KG1 (cell line): ENCODE data around the gene CLIP3.
A peak's percentile ranks its signal among the peaks of the same experiment; 100 is the strongest.
"Not testable (repeated sequence)": the region's sequence is repeated elsewhere in the genome, so short reads cannot be mapped to it uniquely, and the experiment has no call there.

Experiments
- DNase-seq: peaks from one replicate; lab custom pipeline; 2025; lab: John Stamatoyannopoulos, UW

CLIP3 gene

DNA sequence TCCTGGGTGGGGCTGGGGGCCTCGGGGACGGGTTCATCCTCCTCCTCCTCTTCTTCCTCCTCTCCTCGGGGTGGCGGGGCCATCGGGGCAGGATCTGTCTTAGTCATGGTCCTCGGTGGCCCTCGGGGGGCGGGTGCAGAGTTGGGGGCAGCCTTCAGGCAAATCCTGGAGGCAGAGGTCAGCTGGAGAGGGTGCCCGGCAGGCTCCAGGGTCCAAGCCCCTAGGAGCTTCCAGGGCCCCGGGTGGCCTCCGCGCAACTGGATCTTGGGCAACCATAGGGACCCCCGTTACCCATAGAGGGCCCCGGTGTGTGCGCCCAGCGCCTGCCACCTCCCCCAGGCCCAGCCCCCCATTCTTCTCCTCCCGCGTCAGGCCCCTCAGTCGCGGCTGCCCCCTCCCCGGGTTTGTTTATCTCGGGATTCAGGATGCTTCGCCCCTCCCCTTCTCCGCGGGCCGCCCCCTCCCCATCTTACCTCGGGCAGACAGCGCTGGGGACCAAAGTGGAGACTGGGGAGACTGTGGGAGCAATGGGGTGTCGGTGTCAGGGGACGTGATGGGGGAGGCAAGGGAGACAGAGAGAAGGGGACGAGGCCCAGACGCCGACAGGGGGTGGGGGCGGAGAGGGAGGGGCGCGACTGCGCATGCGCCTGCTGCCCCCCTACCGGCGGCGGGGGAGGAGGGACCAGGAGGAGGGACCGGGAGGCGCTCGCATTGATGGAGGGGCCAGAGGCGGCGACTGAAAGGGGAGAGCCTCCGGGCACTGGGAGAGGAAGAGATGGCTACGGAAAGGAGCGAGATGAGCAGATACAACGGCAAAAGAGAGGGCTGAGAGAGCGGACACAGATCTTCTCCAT, at the start of gene CLIP3:
Gene CLIP3 (minus strand): TSS at position 623 of the 854 bp plus-strand sequence. CDS start 516 bp downstream, at position 107.
- no peak for DNase-seq

DNA sequence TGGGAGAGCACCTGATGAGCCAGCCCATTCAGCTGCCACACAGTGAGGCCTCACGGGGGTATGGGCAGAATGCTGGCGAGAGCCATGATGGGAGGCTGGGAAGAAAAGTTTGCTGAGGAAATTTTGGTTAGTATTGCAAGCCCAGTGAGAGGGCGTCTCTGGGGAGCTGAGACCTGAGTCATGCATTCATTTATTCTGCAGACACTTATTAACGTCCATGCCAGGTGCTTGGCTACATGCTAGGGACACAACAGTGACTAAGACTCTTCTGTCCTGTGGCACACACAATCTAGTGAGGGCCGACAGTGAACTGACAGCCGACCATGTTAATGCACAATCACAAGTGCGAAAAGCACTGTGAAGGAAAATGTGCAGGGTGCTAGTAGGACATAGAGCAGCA, 49.2 kb upstream of the CLIP3 start:
- no peak for DNase-seq

DNA sequence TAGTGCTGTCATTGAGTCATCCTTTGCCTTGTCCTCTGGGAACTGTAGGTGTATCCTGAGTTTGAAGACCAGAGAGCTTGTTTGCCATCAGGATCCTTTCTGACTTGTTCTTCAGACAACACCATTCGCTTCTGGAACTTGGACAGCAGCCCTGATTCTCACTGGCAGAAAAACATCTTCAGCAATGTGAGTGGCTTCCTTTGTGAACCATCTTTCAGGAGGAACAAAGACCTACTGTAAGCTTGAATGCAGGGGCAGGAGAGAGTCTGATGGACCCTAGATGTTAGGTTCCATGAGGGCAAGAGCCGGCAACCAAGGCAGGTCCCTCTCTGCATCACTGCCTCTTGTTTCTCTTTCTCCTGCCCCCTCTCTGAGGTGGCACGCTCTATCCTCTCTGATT, 48.7 kb upstream of the CLIP3 start:
- DNase-seq, result no peak

- no peak for DNase-seq
Observed at GRCh38 chr19:36079389-36079945, 46.8 kb upstream of the CLIP3 start.

DNA sequence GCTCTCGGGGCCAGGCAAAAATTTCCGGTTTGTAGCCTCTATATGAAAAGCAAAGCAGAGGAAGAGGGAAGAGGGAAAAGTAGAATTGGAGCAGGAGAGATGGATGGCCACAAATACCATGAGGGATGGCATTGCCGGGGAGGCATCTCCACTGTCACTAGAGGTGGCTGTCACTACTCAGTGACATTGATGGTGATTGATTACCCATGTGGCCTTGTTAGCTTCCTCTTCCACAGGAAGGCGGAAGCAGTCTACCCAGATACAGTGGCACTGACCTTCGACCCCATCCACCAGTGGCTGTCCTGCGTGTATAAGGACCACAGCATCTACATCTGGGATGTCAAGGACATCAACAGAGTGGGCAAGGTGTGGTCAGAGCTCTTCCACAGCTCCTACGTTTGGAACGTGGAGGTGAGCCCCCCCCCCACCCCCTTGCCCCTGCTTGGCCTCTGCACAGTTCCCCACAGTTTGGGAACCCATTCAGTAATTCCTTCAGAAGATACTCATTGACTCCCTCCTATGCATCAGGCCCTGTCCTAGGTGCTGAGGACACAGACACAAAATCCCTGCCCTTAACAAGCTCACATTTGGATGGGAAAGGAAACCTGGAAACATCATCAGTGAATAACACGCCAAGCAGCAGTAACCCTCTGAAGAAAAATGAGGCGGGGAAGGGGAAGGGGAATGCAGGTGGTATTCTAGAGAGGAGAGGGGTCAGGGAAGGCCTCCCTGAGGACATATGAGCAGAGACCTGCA, 40.6 kb upstream of the CLIP3 start:
- DNase-seq, result no peak

DNA sequence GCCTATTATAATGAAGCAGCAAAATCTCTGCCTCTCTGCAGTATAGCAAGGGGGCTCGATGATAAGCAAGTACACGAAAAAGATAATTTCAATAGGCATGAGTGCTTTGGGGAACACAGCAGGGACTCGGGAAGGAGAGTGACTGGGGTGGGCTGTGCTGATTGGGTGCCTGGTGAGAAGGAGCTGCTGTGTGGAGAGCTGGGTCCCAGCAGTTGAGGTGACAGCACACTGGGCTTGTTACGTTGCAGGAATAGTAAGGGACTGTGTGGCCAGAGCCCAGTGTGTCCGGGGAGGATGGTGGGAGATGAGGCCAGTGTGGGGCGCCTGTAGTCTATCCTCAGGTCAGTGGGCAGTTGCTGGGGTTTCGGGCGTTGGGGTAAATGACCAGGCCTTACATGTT, 39.4 kb upstream of the CLIP3 start:
- no peak for DNase-seq

- DNase-seq, result not testable (repeated sequence)
Observed at GRCh38 chr19:36068810-36069499, 36.3 kb upstream of the CLIP3 start.

DNA sequence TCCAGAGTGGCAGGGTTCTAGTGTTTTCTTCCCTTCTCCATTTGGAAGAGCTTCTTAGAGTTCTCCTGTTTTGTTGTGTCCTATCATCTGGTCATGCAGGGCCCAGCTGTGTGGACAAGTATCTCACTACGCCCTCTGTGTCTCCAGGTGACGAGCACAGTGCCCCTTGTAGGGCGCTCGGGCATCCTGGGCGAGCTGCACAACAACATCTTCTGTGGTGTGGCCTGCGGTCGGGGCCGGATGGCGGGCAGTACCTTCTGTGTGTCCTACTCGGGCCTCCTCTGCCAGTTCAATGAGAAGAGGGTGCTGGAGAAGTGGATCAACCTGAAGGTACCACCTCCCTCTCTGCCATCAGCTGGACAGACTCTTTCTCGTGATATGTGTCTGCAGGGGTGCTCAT, 35.0 kb upstream of the CLIP3 start:
- DNase-seq, result no peak

DNA sequence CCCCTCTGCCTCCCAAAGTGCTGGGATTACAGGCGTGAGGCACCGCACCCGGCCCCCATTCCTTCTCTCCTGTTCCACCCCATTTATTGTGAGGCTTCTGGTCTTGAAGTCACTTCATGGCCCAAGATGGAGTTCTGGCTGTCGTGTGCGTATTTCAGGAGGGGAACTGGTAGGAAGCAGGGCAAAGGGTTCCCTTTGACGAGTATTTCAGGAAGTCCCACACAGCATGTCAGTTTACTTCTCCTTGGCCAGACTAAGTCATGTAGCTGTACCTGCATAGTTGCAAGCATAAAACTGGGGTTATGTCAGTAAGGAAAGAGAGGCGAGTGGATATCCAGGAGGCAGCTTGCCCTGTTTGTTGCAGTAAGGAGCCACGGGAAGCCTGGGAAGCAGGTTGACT, 32.2 kb upstream of the CLIP3 start:
- DNase-seq, result no peak

DNA sequence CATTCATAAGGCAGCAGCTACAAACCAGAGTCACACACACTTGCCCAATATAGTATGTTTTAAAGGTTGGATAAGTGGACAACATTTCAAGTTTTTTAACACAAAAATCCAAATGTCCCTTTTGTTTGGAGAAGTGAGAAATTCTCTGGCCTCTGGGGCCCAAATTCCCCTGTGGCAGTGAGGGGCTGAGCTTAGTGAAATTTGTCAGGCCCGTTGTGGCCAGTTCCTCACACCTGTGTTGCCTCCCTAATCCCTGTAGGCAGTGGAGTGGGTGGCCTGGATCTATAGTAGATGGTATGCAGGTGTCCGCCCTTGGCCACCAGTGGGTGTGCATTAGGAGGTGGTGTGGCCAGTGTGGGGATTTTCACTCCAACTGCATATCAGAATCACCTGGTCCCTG, 28.7 kb upstream of the CLIP3 start:
- DNase-seq, result no peak

- DNase-seq, result no peak
Observed at GRCh38 chr19:36060430-36060829, 27.8 kb upstream of the CLIP3 start.

- no peak for DNase-seq
Observed at GRCh38 chr19:36059180-36059910, 26.7 kb upstream of the CLIP3 start.

DNA sequence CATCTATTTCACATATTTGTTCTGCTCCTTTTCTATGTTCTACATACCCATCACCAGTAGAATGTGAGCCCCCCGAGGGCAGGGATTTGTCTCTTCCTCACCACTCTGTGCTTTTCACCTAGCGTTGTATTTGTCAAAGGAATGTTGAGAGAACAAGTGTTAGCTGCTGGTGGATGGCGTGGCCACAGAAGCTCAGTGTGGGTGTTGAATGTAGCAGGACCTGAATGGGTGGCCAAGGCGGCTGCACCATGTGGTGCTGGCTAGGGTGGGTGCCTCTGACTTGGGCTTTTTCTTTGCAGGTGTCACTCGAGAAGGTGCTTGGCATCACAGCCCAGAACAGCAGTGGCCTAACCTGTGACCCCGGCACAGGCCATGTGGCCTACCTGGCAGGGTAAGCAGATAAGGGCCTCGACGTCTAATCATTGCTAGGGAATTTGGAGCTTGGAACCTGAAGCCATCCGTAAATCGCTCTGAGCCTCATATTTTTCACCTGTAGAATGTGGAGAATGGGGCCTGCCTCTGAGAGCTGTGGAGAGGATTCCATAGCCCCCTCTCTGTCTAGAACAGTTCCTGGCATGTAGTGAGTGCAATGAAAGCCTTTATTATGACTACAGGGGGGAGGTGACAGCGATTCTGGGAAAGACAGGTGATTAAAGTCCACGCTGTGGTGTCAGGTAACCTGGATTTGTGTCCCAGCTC, 26.0 kb upstream of the CLIP3 start:
- DNase-seq, result no peak

DNA sequence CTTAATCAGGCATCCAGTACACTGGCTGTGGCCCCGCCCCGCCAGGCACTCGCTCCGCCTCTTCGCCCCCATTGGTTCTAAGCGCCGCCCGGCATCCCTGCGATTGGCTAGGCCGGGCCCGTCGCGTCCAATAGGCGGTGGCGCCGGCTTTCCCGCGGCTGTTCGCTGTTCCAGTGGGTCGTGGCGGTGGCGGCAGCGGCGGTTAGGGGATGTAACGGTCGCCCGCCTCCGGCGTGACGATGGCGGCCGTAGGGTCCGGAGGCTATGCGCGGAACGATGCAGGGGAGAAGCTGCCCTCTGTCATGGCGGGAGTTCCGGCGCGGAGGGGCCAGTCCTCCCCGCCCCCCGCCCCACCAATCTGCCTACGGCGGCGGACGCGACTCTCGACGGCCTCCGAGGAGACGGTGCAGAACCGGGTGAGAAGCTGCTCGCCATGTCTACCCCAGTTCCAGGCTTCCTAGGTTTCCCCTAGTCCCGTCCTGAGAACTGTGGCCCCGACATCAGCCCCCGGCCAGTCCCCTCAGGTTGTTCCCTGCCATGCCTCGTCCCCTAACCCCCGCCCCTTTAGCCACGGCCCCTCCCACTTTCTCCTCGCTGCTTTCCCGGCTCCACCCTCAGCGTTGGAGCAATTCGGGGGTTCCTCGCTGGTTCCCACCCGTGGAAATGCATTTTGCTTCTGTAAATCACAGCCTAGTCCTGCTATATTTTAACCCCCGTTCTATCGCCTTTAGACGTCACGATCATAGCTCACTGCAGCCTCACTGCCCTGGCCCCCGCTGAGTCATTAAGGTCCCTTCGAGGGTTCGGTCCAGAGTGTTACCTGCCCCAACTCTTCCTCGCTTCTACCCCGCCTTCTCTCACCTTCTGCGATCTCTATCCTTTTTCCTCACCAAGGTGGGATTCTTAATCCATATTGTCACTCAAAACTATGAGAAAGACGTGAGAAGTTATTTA, 22.3 kb upstream of the CLIP3 start, which contains the start of gene WDR62:
Gene WDR62 (plus strand): TSS at position 165 of the 954 bp plus-strand sequence. CDS start 75 bp downstream, at position 240.
- DNase-seq, result peak; percentile 99

DNA sequence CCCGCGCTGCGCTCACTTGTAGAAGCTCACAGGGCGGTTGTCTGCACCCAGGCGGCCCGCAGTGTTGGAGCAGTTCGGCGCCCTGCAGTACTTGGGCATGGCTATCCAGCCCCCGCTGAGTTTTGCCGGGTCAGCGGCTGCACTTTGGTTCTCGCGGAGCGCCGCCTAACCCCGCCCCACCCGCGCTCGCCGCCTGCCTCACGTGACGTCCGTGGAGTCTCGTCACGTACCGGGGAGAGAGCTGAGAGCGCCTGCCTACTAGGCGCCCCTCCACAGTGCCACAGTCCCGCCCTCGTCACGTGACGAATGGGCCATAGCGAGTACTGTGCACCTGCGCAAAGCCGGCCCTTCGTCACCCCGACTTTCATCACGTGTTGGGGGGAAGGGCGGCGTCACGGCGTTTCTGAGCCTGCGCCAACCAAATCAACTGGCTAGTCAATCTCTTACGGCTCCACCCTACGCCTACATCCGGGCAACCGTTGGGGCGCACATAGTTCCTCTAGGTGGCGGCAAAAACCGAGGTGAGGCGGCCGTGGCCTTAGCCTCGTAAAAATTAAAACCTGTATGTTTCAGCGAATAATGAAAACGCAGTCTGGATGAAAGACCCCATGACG, 21.6 kb upstream of the CLIP3 start, which contains the start of gene THAP8:
Gene THAP8 (minus strand): TSS at position 167 of the 614 bp plus-strand sequence. CDS start 68 bp downstream, at position 99.
- peak; percentile 99 for DNase-seq

DNA sequence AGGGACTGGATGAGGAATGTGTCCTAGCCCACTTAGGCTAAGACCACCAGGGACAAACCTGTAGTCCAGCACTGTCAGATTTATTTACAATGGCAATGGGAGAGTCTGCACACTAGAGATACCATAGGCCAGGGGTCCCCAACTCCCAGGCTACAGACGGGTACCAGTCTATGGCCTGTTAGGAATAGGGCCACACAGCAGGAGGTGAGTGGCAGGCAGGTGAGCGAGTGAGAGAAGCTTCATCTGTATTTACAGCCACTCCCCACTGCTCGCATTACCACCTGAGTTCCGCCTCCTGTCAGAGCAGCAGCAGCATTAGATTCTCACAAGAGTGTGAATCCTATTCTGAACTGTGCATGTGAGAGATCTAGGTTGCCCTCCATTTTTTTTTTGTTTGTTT, 19.0 kb upstream of the CLIP3 start:
- DNase-seq, result no peak

DNA sequence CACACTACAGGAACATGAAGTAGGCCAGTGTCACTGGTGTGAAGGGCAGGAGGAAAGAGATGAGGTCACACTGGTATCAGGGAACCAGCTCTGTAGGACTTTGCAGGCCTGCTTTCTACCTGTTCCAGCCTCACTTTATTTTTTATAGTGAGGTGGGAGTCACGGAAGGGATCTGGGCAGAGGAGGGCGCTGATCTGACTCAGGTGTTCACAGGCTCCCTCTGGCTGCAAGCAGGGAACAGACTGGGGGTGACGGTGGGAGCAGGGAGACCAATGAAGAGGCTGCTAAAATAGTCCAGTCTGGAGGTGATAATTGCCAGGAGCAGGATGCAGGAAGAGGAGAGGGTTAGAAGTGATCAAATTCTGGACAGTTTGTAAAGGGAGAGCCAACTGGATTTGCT, 18.6 kb upstream of the CLIP3 start:
- DNase-seq, result no peak

- DNase-seq, result no peak
Observed at GRCh38 chr19:36049080-36049698, 16.5 kb upstream of the CLIP3 start.

DNA sequence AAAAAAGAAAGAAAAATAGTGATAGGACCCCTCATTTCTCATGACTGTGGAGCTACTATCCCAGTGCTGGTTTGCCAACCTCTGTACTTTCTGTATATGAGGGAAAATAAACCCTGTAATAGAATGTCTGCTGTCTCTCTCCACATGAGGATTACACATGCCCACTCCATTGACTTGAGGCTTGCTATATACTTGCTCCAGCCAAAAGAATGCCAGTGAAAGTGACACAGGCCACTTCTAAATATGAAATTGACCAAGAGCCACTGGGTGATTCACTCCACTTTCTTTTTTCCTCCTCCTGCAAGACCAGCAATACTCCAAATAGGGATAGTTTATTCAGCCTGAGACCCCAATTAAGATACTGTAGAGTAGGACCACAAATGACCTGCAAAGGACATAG, 15.2 kb upstream of the CLIP3 start:
- DNase-seq, result no peak
